H1 (cell line): Measurements from ENCODE around the gene REXO5. TPM values are rescaled to one million over a fixed set of nuclear protein-coding genes. Genes with fewer than 3 reads are reported as not detected.

Experiments used
- CTCF ChIA-PET: fragments of 300-600 bp; sonication (Branson Sonifier 250); formaldehyde crosslinking; loops from one replicate; lab custom pipeline; 2021; ENCODE audit not compliant: partially characterized antibody; lab: Charles Lee
- POLR2A ChIA-PET: fragments of 300-600 bp; sonication (Branson Sonifier 250); formaldehyde crosslinking; loops from one replicate; lab custom pipeline; 2021; ENCODE audit warnings: inconsistent platforms; ENCODE audit not compliant: partially characterized antibody; lab: Charles Lee
- DNase-seq, 2 experiments: peaks; one replicate each; pipeline versions ENCODE4 v3.0.0 to v3.0.0-alpha.2; 2010 to 2022; ENCODE audit warnings: low spot score in 2 of 2, low read depth in 1 of 2, mixed read lengths in 1 of 2
- FAIRE-seq: peaks from 2 replicates; lab custom pipeline; 2011; peaks lifted over from hg19 to GRCh38; lab: Jason Lieb, UNC
- H2AFZ ChIP-seq: 2 replicates; pipeline ENCODE4 v1.8.1; 2012; ENCODE audit warnings: low read length, inconsistent platforms
- H2AK5ac ChIP-seq: 2 replicates; pipeline ENCODE4 v1.6.1; 2013; ENCODE audit warnings: low read depth, low read length
- H2BK120ac ChIP-seq: replicated peaks from 2 replicates; pipeline ENCODE3; 2013; ENCODE audit warnings: low read depth, low read length, inconsistent platforms
- H2BK12ac ChIP-seq: 2 replicates; pipeline ENCODE4 v1.6.1; 2013; ENCODE audit warnings: low read depth, low read length
- H2BK15ac ChIP-seq: 2 replicates; pipeline ENCODE4 v1.6.1; 2013; ENCODE audit warnings: low read length
- H2BK20ac ChIP-seq: 2 replicates; pipeline ENCODE4 v1.6.1; 2013; ENCODE audit warnings: low read length
- H2BK5ac ChIP-seq: 2 replicates; pipeline ENCODE4 v1.6.1; 2013; ENCODE audit warnings: low read depth, low read length
- H3K14ac ChIP-seq: 2 replicates; pipeline ENCODE4 v1.6.1; 2013; ENCODE audit warnings: inconsistent platforms; ENCODE audit not compliant: insufficient read length
- H3K18ac ChIP-seq: 2 replicates; pipeline ENCODE4 v1.6.1; 2013; ENCODE audit warnings: low read length; ENCODE audit errors: extremely low read depth
- H3K23ac ChIP-seq: 2 replicates; pipeline ENCODE4 v1.6.1; 2013; ENCODE audit warnings: inconsistent platforms; ENCODE audit not compliant: insufficient read length
- H3K23me2 ChIP-seq: 2 replicates; pipeline ENCODE4 v1.6.1; 2013; ENCODE audit warnings: low read depth, low read length
- H3K27ac ChIP-seq: 2 replicates; pipeline ENCODE4 v1.6.1; 2011; ENCODE audit warnings: low read depth, low read length, inconsistent platforms
- H3K27me3 ChIP-seq, 4 experiments: replicated peaks in 1 of 4; 1 replicate in 1 of 4; 2 replicates in 3 of 4; pipeline versions ENCODE4 v1.6.1 to v1.8.1; 2011 to 2013; ENCODE audit warnings: low read length in 3 of 4, mild to moderate bottlenecking in 3 of 4, inconsistent platforms in 2 of 4, mixed read lengths in 2 of 4, moderate library complexity in 1 of 4; ENCODE audit not compliant: control insufficient read depth in 3 of 4, insufficient read depth in 3 of 4; ENCODE audit errors: extremely low read depth in 1 of 4
- H3K36me3 ChIP-seq, 4 experiments: 2 replicates each; pipeline versions ENCODE4 v1.6.1 to v1.8.1; 2011 to 2013; ENCODE audit warnings: mild to moderate bottlenecking in 4 of 4, low read length in 3 of 4, moderate library complexity in 2 of 4, control low read depth in 1 of 4, inconsistent platforms in 1 of 4; ENCODE audit not compliant: insufficient read depth in 4 of 4, control insufficient read depth in 2 of 4
- H3K4ac ChIP-seq: replicated peaks from 2 replicates; pipeline ENCODE3; 2013; ENCODE audit warnings: low read length, low read depth, mixed read lengths, inconsistent platforms; ENCODE audit not compliant: insufficient read length
- H3K4me1 ChIP-seq, 4 experiments: replicated peaks in 1 of 4; 1 replicate in 1 of 4; 2 replicates in 3 of 4; pipeline versions ENCODE4 v1.6.1 to v1.8.1; 2011 to 2013; ENCODE audit warnings: low read length in 3 of 4, inconsistent platforms in 2 of 4, mixed read lengths in 1 of 4; ENCODE audit not compliant: insufficient read depth in 4 of 4, control insufficient read depth in 3 of 4
- H3K4me2 ChIP-seq, 2 experiments: 2 replicates each; pipeline versions ENCODE4 v1.6.1 to v1.8.1; 2011 to 2013; ENCODE audit warnings: low read depth in 2 of 2, low read length in 2 of 2, control low read depth in 1 of 2, inconsistent platforms in 1 of 2, mild to moderate bottlenecking in 1 of 2; ENCODE audit not compliant: insufficient read depth in 1 of 2
- H3K4me3 ChIP-seq, 4 experiments: fragments of 200-600, 300-600 bp in 1 of 4; sonication (generic), shearing (Covaris generic), sonication (Bioruptor Twin) in 1 of 4; 2 replicates each; pipeline versions ENCODE4 v1.5.1 to v1.8.1; 2011 to 2016; ENCODE audit warnings: low read length in 4 of 4, low read depth in 3 of 4, control low read depth in 2 of 4, inconsistent platforms in 2 of 4, mild to moderate bottlenecking in 2 of 4, mixed read lengths in 1 of 4, moderate library complexity in 1 of 4; ENCODE audit not compliant: insufficient read depth in 2 of 4; ENCODE audit errors: extremely low read depth in 1 of 4
- H3K56ac ChIP-seq: replicated peaks from 2 replicates; pipeline ENCODE3; 2013; ENCODE audit warnings: low read depth, mild to moderate bottlenecking, mixed read lengths, low read length, inconsistent platforms; ENCODE audit not compliant: insufficient read length
- H3K79me1 ChIP-seq: 2 replicates; pipeline ENCODE4 v1.6.1; 2013; ENCODE audit warnings: low read depth, low read length, control low read depth
- H3K79me2 ChIP-seq, 2 experiments: 2 replicates each; pipeline versions ENCODE4 v1.6.1 to v1.8.1; 2012 to 2013; ENCODE audit warnings: low read length in 2 of 2, mild to moderate bottlenecking in 2 of 2, inconsistent platforms in 1 of 2; ENCODE audit not compliant: insufficient read depth in 2 of 2, control insufficient read depth in 1 of 2
- H3K9ac ChIP-seq, 4 experiments: replicated peaks in 1 of 4; 1 replicate in 1 of 4; 2 replicates in 3 of 4; pipeline versions ENCODE4 v1.6.1 to v1.8.1; 2011 to 2013; ENCODE audit warnings: low read depth in 3 of 4, low read length in 3 of 4, control low read depth in 2 of 4, mild to moderate bottlenecking in 2 of 4, moderate library complexity in 2 of 4, inconsistent platforms in 1 of 4; ENCODE audit errors: extremely low read depth in 1 of 4
- H3K9me3 ChIP-seq, 2 experiments: 2 replicates each; pipeline versions ENCODE4 v1.6.1 to v1.8.1; 2012 to 2013; ENCODE audit warnings: mild to moderate bottlenecking in 2 of 2, moderate library complexity in 2 of 2, control low read depth in 1 of 2, inconsistent platforms in 1 of 2, low read depth in 1 of 2, low read length in 1 of 2, mixed read lengths in 1 of 2; ENCODE audit not compliant: insufficient read depth in 2 of 2
- H4K20me1 ChIP-seq, 2 experiments: replicated peaks in 1 of 2; 2 replicates each; pipeline versions ENCODE3 to v1.8.1; 2011 to 2013; ENCODE audit warnings: inconsistent platforms in 2 of 2, low read length in 2 of 2, mild to moderate bottlenecking in 1 of 2; ENCODE audit not compliant: insufficient read depth in 2 of 2, control insufficient read depth in 1 of 2
- H4K5ac ChIP-seq: 2 replicates; pipeline ENCODE4 v1.6.1; 2013; ENCODE audit warnings: low read length, low read depth, mixed read lengths, inconsistent platforms; ENCODE audit not compliant: insufficient read length
- H4K8ac ChIP-seq: 2 replicates; pipeline ENCODE4 v1.8.0; 2013; ENCODE audit warnings: mild to moderate bottlenecking, moderate library complexity, low read length, inconsistent platforms; ENCODE audit not compliant: insufficient read depth; ENCODE audit errors: extremely low read depth
- H4K91ac ChIP-seq: replicated peaks from 2 replicates; pipeline ENCODE3; 2013; ENCODE audit warnings: low read length, mixed read lengths, inconsistent platforms; ENCODE audit not compliant: insufficient read length
- GTF2F1 ChIP-seq: IDR thresholded peaks from 2 replicates; pipeline ENCODE4 v1.6.1; 2012; ENCODE audit warnings: low read depth, low read length, improper control_type of control experiment, borderline replicate concordance
- POLR2AphosphoS5 ChIP-seq: IDR thresholded peaks from 2 replicates; pipeline ENCODE4 v1.6.1; 2011; ENCODE audit warnings: low read depth, low read length
- SP4 ChIP-seq: IDR thresholded peaks from 2 replicates; pipeline ENCODE4 v1.6.1; 2012; ENCODE audit warnings: low read length, inconsistent platforms
- WGBS, 2 experiments: shearing (Covaris generic) in 1 of 2; methylation state at CpG; one replicate each; pipeline versions ENCODE4 v1.1.6 to v1.1.7; 2013 to 2015; ENCODE audit warnings: low lambda C conversion rate in 2 of 2, mixed read lengths in 2 of 2, inconsistent platforms in 1 of 2, low coverage in 1 of 2, missing lambda C conversion rate in 1 of 2; ENCODE audit not compliant: insufficient replicate concordance in 2 of 2, insufficient coverage in 1 of 2, insufficient read length in 1 of 2; ENCODE audit errors: extremely low coverage in 1 of 2, missing lambda C conversion rate in 1 of 2; 5-methylcytosine and 5-hydroxymethylcytosine counted together
- polyA plus RNA-seq, 7 experiments: library from polyadenylated mRNA; depleted of rRNA in 3 of 7; stranded (reverse) in 5 of 7; unstranded in 2 of 7; fragments of >200 nt in 5 of 7; fragments of 200-250 nt in 2 of 7; gene quantifications; 1 replicate in 5 of 7; 2 replicates in 1 of 7; 4 replicates in 1 of 7; pipeline versions ENCODE4 v1.2.1 to v1.2.3, GENCODE V29; 2011 to 2013; ENCODE audit warnings: missing spikeins in 2 of 7, mixed read lengths in 2 of 7
- total RNA-seq: library from RNA; stranded (reverse); fragmentation: NEBNext Ultra II Directional; extraction: Animal tissue kit (Norgen Biotek cat#: 25700); gene quantifications from 2 replicates; pipeline ENCODE4 v1.2.1, GENCODE V29; 2021

REXO5 gene
- total and polyA plus RNA-seq, 2 of the 8 experiments (the other 6 are each of a cell fraction or from before 2014, with no cell fraction given): 2.4 to 8.9 TPM

- no peaks in the 10 kb centered on the region for H3K9me3 ChIP-seq
- H2BK20ac ChIP-seq: no peak overlapping the region
- H3K4me3 ChIP-seq: no peak overlapping the region
- H2BK15ac ChIP-seq: no peak overlapping the region
- H3K4ac ChIP-seq: no peak overlapping the region
- no peak overlapping the region for H3K9ac ChIP-seq
- H3K27me3 ChIP-seq: no peaks in the 10 kb centered on the region
- no peak overlapping the region for H3K18ac ChIP-seq
- H3K27ac ChIP-seq: no peak overlapping the region
- H2AFZ ChIP-seq: no peak overlapping the region
- H3K4me1 ChIP-seq: no peaks in the 10 kb centered on the region
- no peak overlapping the region for H2BK12ac ChIP-seq
- H2AK5ac ChIP-seq: no peak overlapping the region
- H4K20me1 ChIP-seq: no peaks in the 10 kb centered on the region
- no peaks in the 10 kb centered on the region for H3K79me2 ChIP-seq
- H2BK5ac ChIP-seq: no peak overlapping the region
- no peak overlapping the region for H3K4me2 ChIP-seq
- no peak for DNase-seq
- no peaks in the 10 kb centered on the region for H3K23me2 ChIP-seq
- no peak overlapping the region for H4K5ac ChIP-seq
- WGBS, 2 experiments: 85% methylated on average over 2 of the region's 2 CpGs; no CpG with 5 or more reads in 1 of the 2 experiments
- H3K14ac ChIP-seq: no peak overlapping the region
- H3K23ac ChIP-seq: no peak overlapping the region
- H4K8ac ChIP-seq: no peak overlapping the region
- ChIA-PET CTCF (no interaction called here), POLR2A (no interaction called here)
- no peak overlapping the region for H2BK120ac ChIP-seq
- H4K91ac ChIP-seq: no peak overlapping the region
- H3K36me3 ChIP-seq: peaks cover 0 to 12% (median 0%) of the 10 kb centered on the region in 4 experiments; a peak in 4 of 8 replicates
- FAIRE-seq: no peak
- no peak overlapping the region for H3K56ac ChIP-seq
- no peaks in the 10 kb centered on the region for H3K79me1 ChIP-seq
- no peak for TF ChIP-seq GTF2F1
- no peak for TF ChIP-seq SP4
- TF ChIP-seq POLR2AphosphoS5: no peak
Observed at GRCh38 chr16:20798364-20798763, 8.0 kb upstream of the REXO5 start.
